Effector CD8-positive, alpha-beta T cell (primary cell): ENCODE results near the gene NPTN.
"Not testable (repeated sequence)": the region's sequence is repeated elsewhere in the genome, so short reads cannot be mapped to it uniquely, and the experiment has no call there.

Experiments used
- DNase-seq: peaks from one replicate; lab custom pipeline; 2025; lab: John Stamatoyannopoulos, UW
- total RNA-seq, 4 experiments: gene quantifications; one replicate each; lab custom pipeline; 2026; lab: John Stamatoyannopoulos, UW

The NPTN gene
- 40.0 to 65.1 (median 44.2) reads per million in 4 experiments for total RNA-seq

DNA sequence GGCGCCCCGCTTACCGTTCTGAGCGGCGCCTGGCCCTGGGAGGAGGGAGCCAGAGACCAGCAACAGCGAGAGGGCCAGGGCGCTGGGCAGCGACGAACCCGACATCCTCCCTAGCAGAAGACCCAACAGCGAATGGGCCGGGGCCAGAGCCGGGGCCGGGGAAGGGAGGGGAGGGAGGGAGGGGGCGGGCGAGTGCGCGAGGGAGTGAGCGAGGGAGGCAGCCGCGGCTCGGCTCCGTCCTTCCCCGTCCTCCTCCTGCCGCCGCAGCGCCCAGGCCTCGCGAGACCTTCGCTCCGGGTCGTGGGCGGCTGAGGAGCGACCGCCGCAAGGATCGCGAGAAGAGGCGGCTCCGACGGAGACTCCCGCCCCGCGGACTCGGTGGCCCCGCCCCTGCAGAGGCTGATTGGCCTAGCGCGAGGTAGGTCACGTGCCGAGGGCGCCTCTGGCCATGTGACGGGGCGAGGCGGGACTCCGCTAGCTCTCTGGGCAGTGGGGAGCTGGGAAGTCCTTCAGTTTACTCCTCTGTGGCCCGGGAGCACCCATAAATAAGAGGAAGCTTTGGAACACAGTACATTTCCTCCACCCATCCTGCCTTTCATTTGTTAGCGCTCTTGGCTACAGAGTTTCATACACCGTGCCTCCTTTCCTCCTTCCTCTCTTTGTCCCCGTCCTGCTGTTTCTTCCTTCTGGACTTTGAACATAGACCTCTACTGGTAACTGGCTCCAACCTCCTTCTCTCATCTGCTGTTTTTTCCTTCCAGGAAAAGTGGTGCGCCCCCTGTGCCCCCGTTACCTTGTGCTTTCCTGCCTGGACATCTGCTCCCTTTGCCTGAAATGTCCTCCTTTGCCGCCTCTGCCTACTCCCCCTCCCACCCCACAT, at the start of gene NPTN:
NPTN (minus strand) TSS at position 279 of the 880 bp plus-strand sequence; CDS start at position 105, 174 bp downstream.
- peak; percentile 96 for DNase-seq

DNA sequence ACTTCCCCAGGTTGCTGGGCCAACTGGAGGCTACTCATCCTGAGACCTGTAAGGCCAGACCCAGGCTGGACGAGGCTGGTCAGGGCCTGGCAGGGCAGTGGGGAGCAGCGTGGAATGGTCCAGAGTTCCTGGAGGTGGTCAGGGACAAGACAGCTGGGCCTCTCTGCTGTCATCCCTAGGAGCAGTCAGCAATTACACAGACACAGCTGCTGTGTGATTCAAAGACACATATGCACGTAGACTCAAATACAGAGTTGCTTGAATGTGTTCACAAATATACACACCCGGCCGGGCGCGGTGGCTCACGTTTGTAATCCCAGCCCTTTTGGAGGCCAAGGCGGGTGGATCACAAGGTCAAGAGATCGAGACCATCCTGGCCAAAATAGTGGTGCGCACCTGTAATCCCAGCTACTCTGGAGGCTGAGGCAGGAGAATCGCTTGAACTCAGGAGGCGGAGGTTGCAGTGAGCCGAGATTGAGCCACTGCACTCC, 49.5 kb upstream of the NPTN start:
- DNase-seq, result no peak

DNA sequence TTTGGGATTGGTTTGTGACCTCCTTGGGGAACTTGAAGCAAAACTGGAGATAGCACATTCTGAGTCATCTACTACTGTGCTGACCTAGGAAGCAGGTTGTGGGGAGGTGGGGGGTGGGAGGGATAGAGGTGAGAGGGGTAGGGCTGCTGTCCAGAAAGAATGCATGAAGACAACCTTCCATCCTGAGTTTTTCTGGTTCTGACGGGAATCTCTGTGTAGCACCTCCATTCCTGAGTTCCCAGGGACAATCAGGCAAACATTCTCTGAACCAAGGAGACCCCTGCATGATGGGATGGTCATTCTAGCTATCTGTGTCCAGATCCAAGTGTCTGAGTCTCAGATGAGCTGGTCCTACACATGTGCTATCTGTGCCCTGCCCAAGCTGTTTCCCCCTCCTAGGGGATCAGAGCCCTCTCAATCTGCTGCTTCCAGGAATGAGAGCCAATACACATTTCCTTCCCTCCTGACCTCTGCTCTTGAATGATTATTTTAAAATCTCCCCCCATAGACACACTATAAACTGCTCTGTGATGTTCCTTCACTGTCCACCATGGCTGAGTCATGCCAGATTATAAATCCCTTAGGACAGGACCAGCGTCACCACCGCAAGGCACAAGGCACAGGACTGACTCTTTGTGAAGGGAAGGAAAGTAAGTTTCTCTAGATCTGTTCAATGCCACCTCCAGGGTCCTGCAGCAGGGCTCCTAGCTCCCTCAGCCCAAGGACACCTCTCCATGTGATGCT, 48.8 kb upstream of the NPTN start:
- DNase-seq, result no peak

DNA sequence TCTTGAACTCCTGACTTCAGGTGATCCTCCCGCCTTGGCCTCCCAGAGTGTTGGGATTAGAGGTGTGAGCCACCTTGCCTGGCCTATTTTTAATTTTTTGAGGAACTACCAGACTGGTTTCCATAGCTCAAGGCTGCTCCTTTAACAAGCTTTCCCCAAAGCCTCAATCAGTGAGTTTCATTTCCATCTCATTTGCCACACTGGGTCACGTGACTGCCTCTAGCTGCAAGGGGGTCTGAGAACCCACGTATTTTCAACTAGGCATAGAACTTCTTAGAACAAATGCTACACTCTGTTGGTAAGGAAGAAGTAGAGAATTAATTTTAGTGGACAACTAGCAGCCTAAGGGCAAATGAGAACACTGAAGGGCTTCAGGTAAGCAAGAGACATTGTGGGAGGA, 47.9 kb upstream of the NPTN start:
- DNase-seq, result no peak

DNA sequence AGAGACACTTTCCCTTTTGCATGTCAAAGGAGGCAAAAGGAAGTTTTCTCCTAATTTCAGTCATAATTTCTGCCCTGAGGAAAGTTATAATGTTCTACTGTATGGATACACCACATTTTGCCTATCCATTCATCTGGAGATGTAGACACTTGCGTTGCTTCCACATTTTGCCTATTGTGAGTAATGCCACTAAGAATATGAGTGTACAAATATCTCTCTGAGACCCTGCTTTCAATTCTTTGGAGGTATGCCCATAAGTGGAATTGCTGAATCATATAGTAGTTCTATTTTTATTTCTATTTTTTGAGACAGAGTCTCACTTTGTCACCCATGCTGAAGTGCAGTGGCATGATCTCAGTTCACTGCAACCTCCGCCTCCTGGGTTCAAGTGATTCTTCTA, 47.4 kb upstream of the NPTN start:
- no peak for DNase-seq

DNA sequence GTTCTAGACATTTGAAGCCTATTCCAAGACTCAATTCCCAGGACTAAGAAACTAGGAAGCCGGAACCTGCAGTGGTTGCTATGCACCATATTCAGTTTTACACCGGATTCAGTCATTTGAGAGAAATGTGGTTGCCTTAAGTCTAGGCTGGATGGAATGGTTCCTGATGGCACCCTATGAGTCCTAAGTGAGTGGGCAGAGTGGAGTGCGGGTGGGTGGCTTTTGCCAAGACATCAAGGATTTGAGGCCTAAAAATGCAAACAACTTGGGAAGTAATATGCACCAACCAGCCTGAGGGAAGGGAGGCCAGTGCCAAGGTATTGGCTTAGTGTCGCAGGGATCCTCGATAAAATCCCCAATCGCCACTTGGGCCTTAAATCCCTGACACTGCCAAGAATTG, 46.8 kb upstream of the NPTN start:
- DNase-seq, result no peak

DNA sequence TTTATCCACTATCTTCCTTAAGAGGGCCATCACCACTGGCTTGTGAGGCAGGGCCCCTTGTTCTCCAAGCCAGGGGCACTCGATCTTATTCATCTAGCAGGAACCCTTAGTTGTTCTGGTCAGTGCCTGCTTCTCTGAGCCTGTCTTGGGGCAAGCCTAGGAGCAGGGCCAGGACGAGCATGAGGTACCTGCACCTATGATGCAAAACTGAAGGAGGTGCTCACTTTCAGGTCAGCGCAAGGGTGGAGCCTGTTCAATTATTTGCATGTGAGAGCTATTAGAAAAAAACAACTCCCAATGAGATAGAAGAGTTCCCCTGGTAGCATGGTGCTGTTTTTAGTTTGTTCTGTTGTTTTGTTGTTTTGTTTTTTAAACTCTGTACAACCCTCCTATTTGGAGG, 46.0 kb upstream of the NPTN start:
- no peak for DNase-seq

DNA sequence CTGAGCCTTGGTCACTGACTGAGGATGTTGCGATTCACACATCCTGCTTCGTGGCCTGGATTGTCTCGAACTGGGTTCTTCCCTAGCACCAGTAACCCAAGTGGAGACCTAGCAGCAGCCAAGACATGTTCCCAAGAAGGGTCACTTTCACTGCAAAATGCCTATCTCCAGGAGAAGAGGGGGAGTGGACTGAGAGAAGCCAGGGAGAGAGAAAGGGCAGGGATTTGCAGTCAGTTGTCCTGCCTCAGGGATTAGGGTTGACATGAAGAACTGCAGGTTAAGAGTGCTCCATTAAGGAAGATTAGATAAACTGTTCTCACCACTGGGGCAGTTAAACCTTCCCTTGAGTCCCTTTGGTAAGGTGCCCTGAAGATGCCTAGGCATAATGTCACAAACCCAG, 45.3 kb upstream of the NPTN start:
- DNase-seq, result no peak

DNA sequence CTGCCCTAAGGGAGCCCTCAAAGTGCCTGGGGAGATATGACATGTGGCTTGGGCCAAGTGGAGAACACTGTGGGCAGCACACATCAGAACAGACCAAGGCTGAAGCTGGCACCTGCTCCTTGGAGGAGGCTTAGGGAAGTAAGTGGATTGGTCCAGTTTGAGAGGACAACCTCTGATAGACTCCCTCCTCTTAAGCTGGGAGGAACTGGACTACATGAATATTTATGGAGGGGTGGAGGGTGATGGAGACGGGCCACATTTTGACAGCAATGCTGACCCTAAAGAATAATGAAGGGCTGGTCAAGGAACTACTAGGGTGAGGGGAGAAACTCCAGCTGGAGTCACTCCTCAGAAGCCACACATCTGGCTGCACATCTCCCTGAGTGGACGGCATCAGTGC, 44.5 kb upstream of the NPTN start:
- DNase-seq, result no peak

DNA sequence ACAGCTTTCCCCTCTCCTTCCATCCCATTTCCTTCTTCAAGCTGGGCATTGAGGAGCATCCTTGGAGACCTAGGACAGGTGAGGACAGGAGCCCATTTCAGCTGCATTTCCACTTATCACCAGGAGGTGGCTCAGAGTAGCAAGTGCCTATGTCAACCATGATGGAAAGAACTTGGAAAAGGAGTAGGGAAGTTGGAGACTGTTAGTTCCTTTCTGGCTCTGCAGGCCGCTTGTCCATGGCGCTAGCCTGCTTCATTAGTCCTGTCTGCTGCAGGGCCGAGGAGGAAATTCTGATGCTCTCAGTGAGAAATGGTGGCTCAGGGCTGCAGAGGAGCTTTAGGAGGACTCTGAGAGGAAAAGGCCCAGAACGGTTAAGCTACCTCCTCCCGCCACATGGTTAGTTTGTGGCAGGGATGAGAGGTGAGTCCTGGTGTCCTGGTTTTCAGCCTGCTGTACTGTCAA, 44.0 kb upstream of the NPTN start:
- DNase-seq, result peak; percentile 12

DNA sequence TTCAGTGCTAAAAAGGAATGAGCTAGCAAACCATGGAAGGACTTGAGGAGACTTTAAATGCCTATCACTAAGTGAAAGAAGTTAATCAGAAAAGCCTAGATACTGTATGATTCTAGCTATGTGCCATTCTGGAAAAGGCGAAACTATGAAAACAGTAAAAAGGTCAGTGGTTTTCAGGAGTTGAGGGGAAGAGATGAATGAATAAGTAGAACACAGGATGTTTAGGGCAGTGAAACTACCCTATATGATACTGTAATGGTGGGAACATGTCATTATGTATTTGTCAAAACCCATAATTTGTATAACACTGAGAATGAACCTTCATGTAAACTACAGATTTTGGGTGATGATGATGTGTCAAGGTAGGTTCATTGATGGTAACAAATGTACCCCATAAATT, 41.4 kb upstream of the NPTN start:
- DNase-seq, result no peak

DNA sequence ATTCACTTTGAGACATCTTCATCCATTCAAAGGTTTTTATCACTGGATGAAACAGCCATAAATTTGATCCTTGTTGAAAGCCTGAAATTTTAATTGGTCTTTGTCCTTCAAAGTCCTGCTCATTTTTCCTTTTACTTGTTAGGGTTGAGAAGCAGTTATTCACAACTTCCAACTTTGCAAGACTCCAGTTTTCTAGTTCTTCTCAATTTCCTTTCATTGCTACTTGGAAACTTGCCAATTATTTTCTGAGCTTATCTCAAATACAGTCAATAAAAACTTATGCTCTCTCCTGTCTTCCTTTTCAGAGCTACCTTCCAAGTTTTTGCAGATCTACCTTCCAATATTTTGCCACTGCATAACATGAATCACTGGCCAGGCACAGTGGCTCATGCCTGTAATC, 27.3 kb upstream of the NPTN start:
- DNase-seq, result no peak

DNA sequence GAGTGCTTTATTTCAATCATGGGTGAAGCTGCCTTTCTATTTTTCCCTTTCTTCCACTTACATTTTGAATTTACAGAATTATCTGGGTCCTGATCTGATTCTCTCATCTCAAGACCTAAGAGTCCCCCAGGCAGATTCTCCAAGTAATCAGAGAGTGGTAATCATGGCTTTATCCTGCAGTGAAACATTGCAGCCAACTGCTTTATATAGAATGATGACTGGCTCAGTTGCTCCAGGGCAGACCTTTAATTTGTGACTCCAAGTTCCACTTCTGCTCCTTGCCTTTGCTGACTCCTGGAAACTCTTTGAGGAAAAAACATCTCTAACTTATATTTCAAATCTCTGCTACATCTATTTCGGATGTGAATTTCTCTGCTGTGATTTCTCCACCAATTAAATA, 25.5 kb upstream of the NPTN start:
- no peak for DNase-seq

DNA sequence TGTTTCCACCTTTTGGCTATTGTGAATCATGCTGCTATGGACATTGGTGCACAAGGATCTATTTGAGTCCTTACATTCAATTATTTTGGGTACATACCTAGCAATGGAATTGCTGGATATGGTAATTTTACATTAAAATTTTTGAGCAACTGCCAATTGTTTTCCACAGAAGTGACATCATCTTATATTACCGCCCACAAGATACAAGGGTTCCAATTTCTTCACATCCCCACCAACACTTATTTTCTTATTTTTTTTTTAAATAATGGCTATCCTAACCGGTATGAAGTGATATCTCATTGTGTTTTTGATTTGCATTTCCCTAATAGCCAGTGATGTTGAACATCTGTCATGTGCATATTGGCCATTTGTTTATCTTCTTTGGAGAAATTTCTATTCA, 22.5 kb upstream of the NPTN start:
- no peak for DNase-seq

DNA sequence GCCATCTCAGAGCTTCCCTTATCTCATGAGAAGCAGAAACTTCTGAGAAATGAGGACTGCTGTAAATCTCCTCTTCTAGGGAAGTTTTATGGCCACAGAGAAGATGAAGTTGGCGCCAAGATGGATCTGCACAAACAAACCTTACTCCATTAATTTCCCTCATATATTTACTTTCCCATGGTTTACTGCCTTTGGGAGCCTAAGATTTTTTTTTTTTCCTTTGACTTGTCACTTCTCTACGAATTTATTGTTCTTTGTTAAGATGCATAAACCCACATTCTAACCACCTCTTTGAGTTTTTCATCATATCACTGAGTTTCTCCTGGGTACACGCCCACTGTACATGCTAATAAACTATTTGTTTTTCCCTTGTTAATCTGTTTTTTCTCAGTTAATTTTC, 21.5 kb upstream of the NPTN start:
- no peak for DNase-seq

DNA sequence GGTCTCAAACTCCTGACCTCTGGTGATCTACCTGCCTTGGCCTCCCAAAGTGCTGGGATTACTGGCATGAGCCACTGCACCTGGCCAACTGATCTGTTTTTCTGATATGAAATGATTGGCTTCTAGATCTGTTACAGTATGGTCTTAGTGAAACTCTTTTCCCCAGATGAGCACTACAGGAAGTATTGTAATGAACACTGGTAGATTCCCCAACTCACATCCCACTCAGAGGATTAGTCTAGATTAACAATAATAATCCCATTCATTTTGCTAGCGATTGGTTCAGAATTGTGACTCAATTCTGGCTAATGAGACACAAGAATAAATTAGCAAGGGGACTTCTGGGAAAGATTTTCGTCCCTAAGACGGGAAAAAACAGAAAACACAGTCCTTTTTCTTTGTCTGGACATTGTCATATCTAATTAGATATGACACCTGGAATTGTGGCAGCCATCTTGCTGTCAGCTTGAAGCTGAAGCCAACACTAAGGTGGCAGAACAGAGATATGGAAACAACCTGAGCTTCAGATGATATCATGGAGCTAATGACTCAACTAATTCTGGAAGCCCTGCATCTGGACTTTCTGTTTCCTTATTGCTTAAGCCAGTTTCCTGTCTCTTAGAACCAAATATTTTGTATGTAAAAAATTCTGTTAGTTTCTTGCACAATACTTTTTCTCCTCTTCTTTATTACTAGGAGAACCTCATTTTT, 17.4 kb upstream of the NPTN start:
- no peak for DNase-seq

DNA sequence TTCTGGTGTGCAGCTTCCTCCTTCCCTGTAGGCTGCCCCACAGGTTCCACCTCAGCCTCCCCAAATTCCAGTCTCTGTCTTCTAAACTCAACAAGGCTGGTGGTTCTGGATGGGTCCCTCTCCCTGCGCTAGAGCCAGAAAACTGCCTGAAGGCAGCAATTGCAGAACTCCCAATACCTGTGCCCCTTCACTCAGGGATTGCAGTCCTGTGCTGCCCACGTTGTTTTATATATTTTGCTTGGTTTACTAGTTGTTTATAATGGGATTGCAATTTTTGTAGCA, 14.8 kb upstream of the NPTN start:
- no peak for DNase-seq

DNA sequence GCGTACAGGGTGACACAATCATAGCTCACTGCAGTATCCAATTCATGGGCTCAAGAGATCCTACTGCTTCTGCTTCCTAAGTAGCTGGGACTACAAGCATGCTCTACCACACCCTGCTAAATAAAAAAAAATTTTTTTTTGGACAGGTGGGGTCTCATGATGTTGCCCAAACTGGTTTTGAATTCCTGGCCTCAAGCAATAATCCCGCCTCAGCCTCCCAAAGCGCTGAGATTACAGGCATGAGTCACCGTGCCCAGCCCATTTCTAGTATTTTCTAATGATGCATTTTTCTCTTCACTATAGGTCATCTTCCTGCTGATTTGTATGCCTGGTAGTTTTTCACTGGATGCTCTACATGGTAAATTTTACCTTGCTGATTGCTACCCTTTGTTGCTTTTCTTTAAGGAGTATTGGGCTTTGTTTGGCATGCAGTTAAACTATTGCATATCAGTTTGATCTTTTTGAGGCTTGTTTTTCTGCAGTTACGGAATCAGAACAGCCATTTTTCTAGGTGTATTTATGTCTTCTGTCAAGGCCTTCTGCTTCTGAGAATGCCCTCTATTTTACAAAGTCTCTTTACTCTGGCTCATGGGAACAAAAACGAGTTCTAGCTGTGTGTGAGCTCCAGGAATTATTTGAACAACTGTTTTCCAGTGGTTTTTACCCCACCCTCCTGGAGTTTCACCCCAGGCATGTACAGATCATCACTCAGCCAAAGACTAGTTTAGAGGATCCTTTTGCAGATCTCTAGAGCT, 14.2 kb upstream of the NPTN start:
- no peak for DNase-seq

DNA sequence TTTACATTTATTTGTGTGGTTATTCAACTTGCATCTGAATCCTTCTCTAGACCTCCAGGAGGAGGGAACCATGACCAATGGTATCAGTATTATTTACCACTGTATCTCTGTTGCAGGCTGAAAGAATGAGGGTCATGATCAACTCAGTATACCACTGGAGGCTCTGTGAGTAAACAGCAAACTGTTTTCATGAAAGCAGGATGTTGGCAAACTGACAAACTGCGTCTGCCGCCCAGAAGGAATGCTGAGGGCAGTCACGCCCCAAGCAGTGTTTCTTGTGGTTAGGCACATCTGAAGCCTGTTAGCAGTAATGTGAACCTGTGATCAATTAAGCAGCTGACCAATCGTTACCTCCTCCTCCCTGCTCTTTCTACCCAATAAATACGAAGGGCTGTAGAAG, 6.3 kb upstream of the NPTN start:
- not testable (repeated sequence) for DNase-seq

DNA sequence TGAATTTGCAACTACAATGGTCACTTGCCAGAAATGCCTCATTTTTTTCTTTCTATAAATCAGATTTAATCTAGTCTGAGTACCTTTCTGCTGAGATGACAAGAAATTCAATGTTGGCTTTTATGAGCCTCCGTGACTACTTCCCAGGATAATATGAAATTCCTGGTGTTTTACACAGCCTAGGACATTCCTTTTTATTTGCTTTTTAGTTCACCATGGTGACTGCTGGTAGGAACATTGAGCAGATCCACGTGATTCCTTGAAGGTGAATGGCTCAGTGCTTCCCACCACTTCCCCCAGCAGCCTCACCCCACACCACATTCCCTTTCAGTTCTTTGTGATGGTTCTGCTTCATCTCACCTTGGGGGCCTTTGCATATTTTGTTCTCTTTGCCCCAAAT, 4.3 kb upstream of the NPTN start:
- DNase-seq, result no peak

DNA sequence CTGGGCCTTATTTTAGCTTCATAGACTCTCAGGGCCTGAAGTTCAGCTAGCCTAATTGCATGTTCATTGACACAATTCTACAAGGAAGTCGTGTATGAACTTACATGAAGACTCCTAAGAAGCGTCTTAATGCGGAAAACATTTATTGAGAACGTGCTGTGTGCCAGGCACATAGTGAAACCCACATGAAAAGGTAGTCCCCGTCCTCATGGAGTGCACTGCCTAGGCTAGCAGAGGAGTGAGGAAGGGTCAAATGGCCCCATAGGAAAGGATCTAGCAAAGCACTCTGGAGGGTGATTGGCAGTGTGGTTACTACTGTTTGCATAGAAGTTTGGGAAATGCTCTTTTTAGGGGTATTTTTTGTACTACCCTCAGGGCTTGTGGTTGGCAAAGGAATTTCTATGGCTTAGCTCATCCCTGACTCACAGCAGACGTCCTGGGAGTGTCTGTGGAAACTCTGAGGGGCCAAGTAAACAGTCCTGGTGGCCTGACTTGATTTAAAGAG, 854 bp upstream of the NPTN start:
- DNase-seq, result no peak

DNA sequence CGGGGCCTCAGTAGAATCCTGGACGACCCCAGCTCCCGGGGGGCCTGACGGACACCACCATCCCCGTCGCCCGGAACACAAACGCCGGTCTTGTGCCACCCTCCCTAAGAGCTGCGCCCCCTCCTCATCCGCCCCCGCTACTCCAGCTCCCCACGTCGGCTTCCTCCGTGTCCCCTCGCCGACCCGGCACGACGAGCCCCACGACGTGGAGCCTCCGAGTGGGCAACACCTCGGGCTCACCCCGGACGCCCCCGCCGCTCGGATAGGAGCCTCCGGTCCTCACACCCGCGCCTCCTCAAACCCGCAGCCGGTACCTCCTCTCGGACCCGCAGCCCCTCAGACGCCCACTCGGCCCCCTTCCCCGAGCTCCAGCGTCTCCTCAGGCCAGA, 525 bp downstream of the NPTN start:
- no peak for DNase-seq
